Lung (tissue), 12 donors: ENCODE data around the gene LCE1C. TPM values are rescaled to one million over a fixed set of nuclear protein-coding genes. Genes with fewer than 3 reads are reported as not detected.

Experiments used
- ATAC-seq: fragments of 200-7000 bp; cut with Tn5 transposase; one replicate; pipeline ENCODE4 v1.9.1; 2020; ENCODE audit warnings: moderate number of reproducible peaks; ENCODE audit not compliant: insufficient read depth, low FRiP score
- DNase-seq, 3 donors: peaks; one replicate each; pipeline ENCODE4 v3.0.0-alpha.2; 2013 to 2017
- H3K27ac ChIP-seq, 2 donors: one replicate each; pipeline ENCODE4 v1.5.1; 2013; ENCODE audit warnings: mild to moderate bottlenecking in 2 of 2, moderate library complexity in 2 of 2, control low read depth in 1 of 2, inconsistent platforms in 1 of 2, low read depth in 1 of 2, low read length in 1 of 2
- H3K27me3 ChIP-seq, 3 donors: one replicate each; pipeline ENCODE4 v1.5.1; 2013; ENCODE audit warnings: low read length in 2 of 3; ENCODE audit not compliant: control insufficient read depth in 3 of 3, insufficient read depth in 3 of 3
- H3K36me3 ChIP-seq, 4 donors: one replicate each; pipeline ENCODE4 v1.5.1; 2013; ENCODE audit warnings: low read length in 4 of 4, mild to moderate bottlenecking in 1 of 4, moderate library complexity in 1 of 4; ENCODE audit not compliant: control insufficient read depth in 4 of 4, insufficient read depth in 4 of 4
- H3K4me1 ChIP-seq, 5 donors: one replicate each; pipeline ENCODE4 v1.5.1; 2013; ENCODE audit warnings: low read length in 5 of 5, mild to moderate bottlenecking in 2 of 5, moderate library complexity in 1 of 5; ENCODE audit not compliant: control insufficient read depth in 5 of 5, insufficient read depth in 5 of 5
- H3K4me3 ChIP-seq: one replicate; pipeline ENCODE4 v1.5.1; 2013; ENCODE audit warnings: mild to moderate bottlenecking, control low read depth, moderate library complexity
- H3K9ac ChIP-seq, 2 donors: one replicate each; pipeline ENCODE4 v1.5.1; 2013; ENCODE audit warnings: low read length in 2 of 2, control low read depth in 1 of 2; ENCODE audit not compliant: insufficient read depth in 1 of 2
- H3K9me3 ChIP-seq, 4 donors: one replicate each; pipeline ENCODE4 v1.5.1; 2013; ENCODE audit warnings: low read length in 3 of 4, mild to moderate bottlenecking in 1 of 4, moderate library complexity in 1 of 4; ENCODE audit not compliant: control insufficient read depth in 4 of 4, insufficient read depth in 3 of 4
- WGBS, 2 donors: extraction: QIAGEN DNeasy Blood & Tissue Kit; methylation state at CpG; one replicate each; pipeline ENCODE4 v1.1.7; 2013; 5-methylcytosine and 5-hydroxymethylcytosine counted together
- polyA plus RNA-seq, 2 donors: library from polyadenylated mRNA; stranded (reverse); fragments of 200-250 nt; gene quantifications; one replicate each; pipeline ENCODE4 v1.2.1, GENCODE V29; 2013
- total RNA-seq, 2 donors: library from RNA; depleted of rRNA in 1 of 2; stranded (reverse); fragments of >200 nt in 1 of 2; gene quantifications; one replicate each; pipeline ENCODE4 v1.2.1, GENCODE V29; 2014 to 2021
- TF ChIP-seq, protein P1 (sequence below): IDR thresholded peaks from 2 replicates; pipeline ENCODE4 v1.5.1; 2012; ENCODE audit warnings: mild to moderate bottlenecking; ENCODE audit errors: control extremely low read depth, extremely low read depth
- donor health status: control.
- donor health status: control.
- donor health status: Bipolar disorder and iron deficiency.
- donor health status: healthy.
- donor health status: DM: yes; HTN: yes; CAD: no.

Gene LCE1C
- total and polyA plus RNA-seq, 4 donors, result not detected

DNA sequence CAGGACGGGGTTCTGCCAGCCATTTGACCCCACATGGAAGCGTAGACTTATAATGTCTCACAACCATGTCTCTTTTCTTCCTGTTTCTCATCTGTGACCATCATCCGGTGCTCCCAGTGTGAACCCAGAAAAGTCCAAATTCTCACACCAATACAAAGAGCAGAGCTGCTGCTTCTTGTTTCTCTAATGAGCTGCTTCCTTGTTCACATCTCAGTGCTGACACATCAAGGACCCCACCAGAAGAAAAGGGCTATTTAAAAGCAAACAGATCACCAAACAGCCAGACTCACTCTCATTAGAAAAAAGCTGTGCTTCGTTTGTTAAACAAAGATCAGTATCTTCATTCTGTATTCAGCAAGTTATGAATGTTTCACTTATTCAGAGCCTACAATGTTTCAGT lies 10.8 kb downstream of the LCE1C start:
- WGBS, 2 donors, result 63 to 67% methylated on average over 4 of the region's 4 CpGs
- ATAC-seq, result no peak
- no peaks in the 10 kb centered on the region for H3K27me3 ChIP-seq
- H3K9ac ChIP-seq, result no peak overlapping the region
- no peaks in the 10 kb centered on the region for H3K36me3 ChIP-seq
- H3K27ac ChIP-seq, result no peak overlapping the region
- DNase-seq, result no peak
- H3K4me3 ChIP-seq, result no peak overlapping the region
- no peaks in the 10 kb centered on the region for H3K4me1 ChIP-seq
- TF ChIP-seq, protein P1, sequence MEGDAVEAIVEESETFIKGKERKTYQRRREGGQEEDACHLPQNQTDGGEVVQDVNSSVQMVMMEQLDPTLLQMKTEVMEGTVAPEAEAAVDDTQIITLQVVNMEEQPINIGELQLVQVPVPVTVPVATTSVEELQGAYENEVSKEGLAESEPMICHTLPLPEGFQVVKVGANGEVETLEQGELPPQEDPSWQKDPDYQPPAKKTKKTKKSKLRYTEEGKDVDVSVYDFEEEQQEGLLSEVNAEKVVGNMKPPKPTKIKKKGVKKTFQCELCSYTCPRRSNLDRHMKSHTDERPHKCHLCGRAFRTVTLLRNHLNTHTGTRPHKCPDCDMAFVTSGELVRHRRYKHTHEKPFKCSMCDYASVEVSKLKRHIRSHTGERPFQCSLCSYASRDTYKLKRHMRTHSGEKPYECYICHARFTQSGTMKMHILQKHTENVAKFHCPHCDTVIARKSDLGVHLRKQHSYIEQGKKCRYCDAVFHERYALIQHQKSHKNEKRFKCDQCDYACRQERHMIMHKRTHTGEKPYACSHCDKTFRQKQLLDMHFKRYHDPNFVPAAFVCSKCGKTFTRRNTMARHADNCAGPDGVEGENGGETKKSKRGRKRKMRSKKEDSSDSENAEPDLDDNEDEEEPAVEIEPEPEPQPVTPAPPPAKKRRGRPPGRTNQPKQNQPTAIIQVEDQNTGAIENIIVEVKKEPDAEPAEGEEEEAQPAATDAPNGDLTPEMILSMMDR, result no peak
- no peaks in the 10 kb centered on the region for H3K9me3 ChIP-seq

DNA sequence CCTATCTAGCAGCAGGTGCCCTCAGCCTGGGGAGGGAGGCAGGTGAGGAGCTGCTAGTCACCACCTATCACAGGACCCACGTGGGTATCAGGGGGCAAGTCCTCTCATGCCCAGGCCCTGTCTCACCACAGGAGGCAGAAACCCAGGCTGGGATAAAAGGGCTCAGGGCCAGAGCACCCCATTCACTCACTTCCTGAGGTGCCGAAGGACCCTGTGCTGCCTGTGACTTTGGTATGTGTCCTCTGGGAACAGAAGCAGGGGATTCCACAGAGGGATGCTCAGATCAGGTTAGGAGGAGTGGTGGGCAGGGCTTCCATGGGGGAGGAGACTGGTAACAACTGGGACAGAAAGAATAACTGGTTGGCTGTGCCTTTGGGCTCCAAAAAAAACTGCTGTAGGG lies 20.4 kb downstream of the LCE1C start, which contains the start of gene LCE1E:
Gene LCE1E (plus strand): TSS at position 181 of the 400 bp plus-strand sequence. CDS start 1,043 bp downstream, outside the sequence.
- peaks cover 0 to 3% (median 2%) of the 10 kb centered on the region in 3 donors for H3K27me3 ChIP-seq
- WGBS, 2 donors, result 28 to 37% methylated on average over 2 of the region's 2 CpGs
- peaks cover 0 to 2% (median 0%) of the 10 kb centered on the region in 5 donors for H3K4me1 ChIP-seq
- H3K27ac ChIP-seq, result no peak within 1 kb of the TSS
- no peaks in the 10 kb centered on the region for H3K9me3 ChIP-seq
- DNase-seq (no peak), ATAC-seq (no peak)
- no peak within 1 kb of the TSS for H3K4me3 ChIP-seq
- TF ChIP-seq, protein P1, result no peak
- no peak within 1 kb of the TSS for H3K9ac ChIP-seq
- no peaks in the 10 kb centered on the region for H3K36me3 ChIP-seq

DNA sequence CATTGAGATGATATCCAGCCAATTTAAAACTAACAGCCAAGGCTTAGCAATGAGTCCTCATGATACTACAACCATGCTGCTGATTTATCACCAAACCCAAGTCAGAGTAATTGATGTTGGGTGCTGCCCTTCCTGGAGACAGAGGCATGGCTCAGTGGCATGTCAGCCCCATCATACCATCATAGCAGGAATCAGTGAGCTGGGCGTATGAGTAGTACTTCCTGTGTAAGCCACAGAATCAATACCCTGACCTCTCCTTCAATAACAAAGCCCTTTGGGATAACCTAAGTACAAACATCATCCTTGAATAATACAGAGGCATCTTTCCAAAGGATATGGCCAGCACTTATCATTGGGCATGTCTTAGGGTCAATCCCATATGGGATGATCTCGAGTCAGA lies 23.4 kb downstream of the LCE1C start:
- Histone ChIP-seq H3K4me3 (no peak overlapping the region), H3K36me3 (no peaks in the 10 kb centered on the region), H3K27ac (no peak overlapping the region), H3K9me3 (no peaks in the 10 kb centered on the region), H3K9ac (no peak overlapping the region), H3K4me1 (peaks cover 0 to 2% (median 0%) of the 10 kb centered on the region in 5 donors), H3K27me3 (peaks cover 0 to 3% (median 2%) of the 10 kb centered on the region in 3 donors)
- DNase-seq, result no peak
- no peak for ATAC-seq
- WGBS, 2 donors, result 62 to 65% methylated on average over 2 of the region's 2 CpGs
- TF ChIP-seq, protein P1, result no peak
